ENCODE results near the gene NOP16. TPM values are rescaled to one million over a fixed set of nuclear protein-coding genes. Genes with fewer than 3 reads are reported as not detected.

Gene NOP16
- total RNA-seq, 6 donors from 2014 or later = 3.1 to 25.4 (median 12.1) TPM

- Histone ChIP-seq H3K27ac (no peak overlapping the region), H3K27me3 (no peaks in the 10 kb centered on the region), H3K4me1 (no peaks in the 10 kb centered on the region), H3K36me3 (peaks cover 8 to 56% (median 33%) of the 10 kb centered on the region in 4 donors), H3K9me3 (no peaks in the 10 kb centered on the region), H3K4me3 (no peak overlapping the region)
- ATAC-seq (ENCODE audit: low FRiP score in 2 of 2) = no peak
- TF ChIP-seq POLR2A (IDR thresholded peaks at IDR 0.05) = no peak
- TF ChIP-seq POLR2AphosphoS5 (IDR thresholded peaks at IDR 0.05) = no peak
- TF ChIP-seq EP300 (IDR thresholded peaks at IDR 0.05) = no peak
- no peak for TF ChIP-seq CTCF (IDR thresholded peaks at IDR 0.05)
- DNase-seq = no peak
- 87 to 98% methylated on average over 1 of the region's 1 CpG for WGBS, 2 donors
Observed at GRCh38 chr5:176342158-176342483, 46.3 kb downstream of the NOP16 start.

GRCh38 chr5:176341325-176342157, 46.9 kb downstream of the NOP16 start:
- no peaks in the 10 kb centered on the region for H3K4me1 ChIP-seq
- no peaks in the 10 kb centered on the region for H3K27me3 ChIP-seq
- WGBS, 2 donors = 74 to 92% methylated on average over 2 of the region's 2 CpGs
- no peak overlapping the region for H3K4me3 ChIP-seq
- H3K9me3 ChIP-seq = no peaks in the 10 kb centered on the region
- no peak for ATAC-seq (ENCODE audit: low FRiP score in 2 of 2)
- no peak overlapping the region for H3K27ac ChIP-seq
- no peak for TF ChIP-seq POLR2AphosphoS5 (IDR thresholded peaks at IDR 0.05)
- TF ChIP-seq EP300 (IDR thresholded peaks at IDR 0.05) = no peak
- no peak for TF ChIP-seq CTCF (IDR thresholded peaks at IDR 0.05)
- TF ChIP-seq POLR2A (IDR thresholded peaks at IDR 0.05) = no peak
- DNase-seq = no peak
- peaks cover 7 to 56% (median 30%) of the 10 kb centered on the region in 4 donors for H3K36me3 ChIP-seq

- ATAC-seq (ENCODE audit: low FRiP score in 2 of 2) (no peak), DNase-seq (no peak)
- Histone ChIP-seq H3K36me3 (peaks cover 4 to 34% (median 13%) of the 10 kb centered on the region in 4 donors), H3K27me3 (no peaks in the 10 kb centered on the region), H3K9me3 (no peaks in the 10 kb centered on the region), H3K27ac (no peak overlapping the region), H3K4me3 (no peak overlapping the region), H3K4me1 (no peaks in the 10 kb centered on the region)
- TF ChIP-seq POLR2AphosphoS5 (IDR thresholded peaks at IDR 0.05) (no peak), EP300 (IDR thresholded peaks at IDR 0.05) (no peak), CTCF (IDR thresholded peaks at IDR 0.05) (no peak)
- WGBS, 2 donors = 92 to 96% methylated on average over 5 of the region's 5 CpGs
Observed at GRCh38 chr5:176339304-176339703, 49.1 kb downstream of the NOP16 start.

- WGBS, 2 donors = 73 to 78% methylated on average over 1 of the region's 1 CpG
- TF ChIP-seq CTCF (IDR thresholded peaks at IDR 0.05) (no peak), POLR2AphosphoS5 (IDR thresholded peaks at IDR 0.05) (no peak)
- no peak for DNase-seq
Observed at GRCh38 chr5:176337913-176338312, 50.5 kb downstream of the NOP16 start.

More at GRCh38 chr5:176337913-176338312, 50.5 kb downstream of the NOP16 start:
- Histone ChIP-seq H3K4me3 (no peak overlapping the region), H3K27me3 (no peaks in the 10 kb centered on the region), H3K36me3 (peaks cover 4 to 31% (median 13%) of the 10 kb centered on the region in 4 donors), H3K27ac (no peak overlapping the region), H3K9me3 (no peaks in the 10 kb centered on the region), H3K4me1 (no peaks in the 10 kb centered on the region)
- no peak for ATAC-seq (ENCODE audit: low FRiP score in 2 of 2)

Measured in upper lobe of left lung (tissue), 6 donors.